Measurements from ENCODE around the gene SDR42E2. TPM values are rescaled to one million over a fixed set of nuclear protein-coding genes. Genes with fewer than 3 reads are reported as not detected.

Gene SDR42E2
- total RNA-seq, 6 experiments from 2014 or later = not detected

GRCh38 chr16:22189473-22190080 is 27.3 kb downstream of the SDR42E2 start:
- DNase-seq = no peak

GRCh38 chr16:22190081-22190775 is 27.9 kb downstream of the SDR42E2 start:
- Mint-ChIP-seq H3K4me3 (peak overlapping the region; percentile 96), H3K36me3 (ENCODE audit: low read depth) (no peaks in the 10 kb centered on the region), H3K27me3 (ENCODE audit: insufficient read depth) (peaks cover 2% of the 10 kb centered on the region), H3K9me3 (no peaks in the 10 kb centered on the region), H3K4me1 (ENCODE audit: low read depth) (peaks cover 51% of the 10 kb centered on the region), H3K27ac (peak overlapping the region; percentile 100)
- DNase-seq = peak; percentile 99
- TF ChIP-seq CTCF (IDR thresholded peaks at IDR 0.05) = no peak

More at GRCh38 chr16:22189473-22190080, 27.3 kb downstream of the SDR42E2 start:
- Mint-ChIP-seq H3K27ac (peak overlapping the region; percentile 59; the same call in 1 of the 2 replicates), H3K9me3 (no peaks in the 10 kb centered on the region), H3K4me1 (ENCODE audit: low read depth) (peaks cover 46% of the 10 kb centered on the region), H3K36me3 (ENCODE audit: low read depth) (no peaks in the 10 kb centered on the region), H3K4me3 (peak overlapping the region; percentile 96), H3K27me3 (ENCODE audit: insufficient read depth) (peaks cover 2% of the 10 kb centered on the region)
- TF ChIP-seq CTCF (IDR thresholded peaks at IDR 0.05) = no peak

- Mint-ChIP-seq H3K9me3 (no peaks in the 10 kb centered on the region; the same call in 1 of the 2 replicates), H3K36me3 (ENCODE audit: low read depth) (no peaks in the 10 kb centered on the region), H3K4me1 (ENCODE audit: low read depth) (peaks cover 53% of the 10 kb centered on the region), H3K4me3 (peak overlapping the region; percentile 96), H3K27ac (peak overlapping the region; percentile 100), H3K27me3 (ENCODE audit: insufficient read depth) (peaks cover 4% of the 10 kb centered on the region)
- TF ChIP-seq CTCF (IDR thresholded peaks at IDR 0.05) = no peak
- DNase-seq = peak; percentile 99
Observed at GRCh38 chr16:22190776-22191531, 28.6 kb downstream of the SDR42E2 start.

GRCh38 chr16:22191532-22192260 is 29.4 kb downstream of the SDR42E2 start:
- no peaks in the 10 kb centered on the region; the same call in 1 of the 2 replicates for H3K9me3 Mint-ChIP-seq
- H3K36me3 Mint-ChIP-seq (ENCODE audit: low read depth) = no peaks in the 10 kb centered on the region
- peak overlapping the region; percentile 96 for H3K4me3 Mint-ChIP-seq
- DNase-seq = no peak
- peak overlapping the region; percentile 100 for H3K27ac Mint-ChIP-seq
- H3K27me3 Mint-ChIP-seq (ENCODE audit: insufficient read depth) = peaks cover 4% of the 10 kb centered on the region
- peaks cover 53% of the 10 kb centered on the region for H3K4me1 Mint-ChIP-seq (ENCODE audit: low read depth)
- TF ChIP-seq CTCF (IDR thresholded peaks at IDR 0.05) = no peak

Measured in HFFc6 (cell line).